ENCODE results near the gene GOLIM4. TPM values are rescaled to one million over a fixed set of nuclear protein-coding genes. Genes with fewer than 3 reads are reported as not detected.

Gene GOLIM4
- total and polyA plus RNA-seq, 11 donors, result 31.5 to 106 (median 65.5) TPM

- H3K27me3 ChIP-seq, result no peaks in the 10 kb centered on the region
- TF ChIP-seq CTCF (IDR thresholded peaks at IDR 0.05), result no peak
- TF ChIP-seq POLR2A (IDR thresholded peaks at IDR 0.05), result no peak
- H3K4me1 ChIP-seq, result peaks cover 0 to 17% (median 3%) of the 10 kb centered on the region in 12 donors
- 57 to 67% (median 61%) methylated on average over 3 of the region's 3 CpGs for WGBS, 4 donors
- ATAC-seq (no peak), DNase-seq (no peak)
- no peaks in the 10 kb centered on the region for H3K36me3 ChIP-seq
- intact Hi-C loops (cut with DNase I), result no loop called here
- H3K4me3 ChIP-seq, result no peak overlapping the region
- no peak overlapping the region for H3K27ac ChIP-seq
- peaks cover 0 to under 1% (median 0%) of the 10 kb centered on the region in 12 donors for H3K9me3 ChIP-seq
These were observed 17.2 kb upstream of the GOLIM4 start for GRCh38 chr3:168112894-168113293.

GRCh38 chr3:168104361-168104760, 8.6 kb upstream of the GOLIM4 start:
- Histone ChIP-seq H3K27me3 (no peaks in the 10 kb centered on the region), H3K36me3 (no peaks in the 10 kb centered on the region), H3K27ac (no peak overlapping the region), H3K4me3 (no peak overlapping the region), H3K9me3 (peaks cover 0 to 5% (median 0%) of the 10 kb centered on the region in 12 donors), H3K4me1 (no peaks in the 10 kb centered on the region)
- TF ChIP-seq POLR2A (IDR thresholded peaks at IDR 0.05) (no peak), CTCF (IDR thresholded peaks at IDR 0.05) (no peak)
- DNase-seq (no peak), ATAC-seq (no peak)
- intact Hi-C loops (cut with DNase I), result no loop called here

- Histone ChIP-seq H3K27ac (no peak overlapping the region), H3K36me3 (no peaks in the 10 kb centered on the region), H3K4me1 (no peaks in the 10 kb centered on the region), H3K4me3 (no peak overlapping the region), H3K9me3 (peaks cover 0 to 5% (median 0%) of the 10 kb centered on the region in 12 donors), H3K27me3 (no peaks in the 10 kb centered on the region)
- TF ChIP-seq POLR2A (IDR thresholded peaks at IDR 0.05) (no peak), CTCF (IDR thresholded peaks at IDR 0.05) (no peak)
- no peak for DNase-seq
- no peak for ATAC-seq
- WGBS, 4 donors, result 62 to 68% (median 64%) methylated on average over 4 of the region's 4 CpGs
- intact Hi-C loops (cut with DNase I), result no loop called here
These were observed 7.1 kb upstream of the GOLIM4 start for GRCh38 chr3:168102735-168103410.

GRCh38 chr3:168100777-168101492, 5.2 kb upstream of the GOLIM4 start:
- Histone ChIP-seq H3K4me3 (no peak overlapping the region), H3K9me3 (no peaks in the 10 kb centered on the region), H3K27me3 (no peaks in the 10 kb centered on the region), H3K4me1 (peaks cover 0 to 8% (median 3%) of the 10 kb centered on the region in 12 donors), H3K27ac (no peak overlapping the region), H3K36me3 (no peaks in the 10 kb centered on the region)
- 79 to 88% (median 85%) methylated on average over 3 of the region's 3 CpGs for WGBS, 4 donors
- DNase-seq (no peak), ATAC-seq (no peak)
- TF ChIP-seq CTCF (IDR thresholded peaks at IDR 0.05) (no peak), POLR2A (IDR thresholded peaks at IDR 0.05) (no peak)
- intact Hi-C loops (cut with DNase I), result no loop called here
